Naive B cell (primary cell): ENCODE data around the gene TH. TPM values are rescaled to one million over a fixed set of nuclear protein-coding genes. Genes with fewer than 3 reads are reported as not detected.
A peak's percentile ranks its signal among the peaks of the same experiment; 100 is the strongest.

Source experiments
- ATAC-seq, 2 donors: fragments of 150-1000 bp; cut with Tn5 transposase; 2 replicates each; pipeline ENCODE4 v1.10.0; 2021; ENCODE audit warnings: low read depth in 2 of 2, mild to moderate bottlenecking in 2 of 2, moderate library complexity in 2 of 2
- DNase-seq: peaks from one replicate; pipeline ENCODE4 v3.0.0; 2022
- H3K27ac Mint-ChIP-seq, 6 donors: one replicate each; pipeline ENCODE4 v1.8.0; 2020 to 2022; ENCODE audit warnings: mild to moderate bottlenecking in 6 of 6, mixed read lengths in 6 of 6, moderate library complexity in 5 of 6, inconsistent platforms in 2 of 6
- H3K27me3 Mint-ChIP-seq, 3 donors: one replicate each; pipeline ENCODE4 v1.8.0; 2021 to 2022; ENCODE audit warnings: mixed read lengths in 3 of 3, mild to moderate bottlenecking in 1 of 3
- H3K36me3 Mint-ChIP-seq, 2 donors: one replicate each; pipeline ENCODE4 v1.8.0; 2020 to 2022; ENCODE audit warnings: mixed read lengths in 2 of 2, inconsistent platforms in 1 of 2, mild to moderate bottlenecking in 1 of 2
- H3K4me1 Mint-ChIP-seq, 3 donors: one replicate each; pipeline ENCODE4 v1.8.0; 2020 to 2022; ENCODE audit warnings: mixed read lengths in 3 of 3, inconsistent platforms in 1 of 3, mild to moderate bottlenecking in 1 of 3, moderate library complexity in 1 of 3
- H3K4me3 Mint-ChIP-seq, 8 donors: one replicate each; pipeline ENCODE4 v1.8.0; 2020 to 2022; ENCODE audit warnings: mild to moderate bottlenecking in 8 of 8, mixed read lengths in 8 of 8, moderate library complexity in 8 of 8, inconsistent platforms in 2 of 8
- H3K9me3 Mint-ChIP-seq, 7 donors: one replicate each; pipeline ENCODE4 v1.8.0; 2020 to 2022; ENCODE audit warnings: mixed read lengths in 7 of 7, mild to moderate bottlenecking in 5 of 7, inconsistent platforms in 2 of 7, moderate library complexity in 1 of 7
- polyA plus RNA-seq, 6 donors: library from polyadenylated mRNA; unstranded; fragments of 300-500 nt; fragmentation: Illumina TruSeq; gene quantifications; one replicate each; pipeline ENCODE4 v1.2.3, GENCODE V29; 2021; ENCODE audit warnings: low read depth in 6 of 6

The TH gene
- polyA plus RNA-seq, 6 donors from 2014 or later, result not detected

- no peaks in the 10 kb centered on the region for H3K9me3 Mint-ChIP-seq
- H3K36me3 Mint-ChIP-seq, result no peaks in the 10 kb centered on the region
- H3K27ac Mint-ChIP-seq, result peak overlapping the region in 4 of 6 donors; percentile 5 to 80 (median 56)
- ATAC-seq, result peak; percentile 73 to 82
- H3K4me3 Mint-ChIP-seq, result peak overlapping the region in 6 of 8 donors; percentile 47 to 77 (median 60)
- peaks cover 28 to 53% (median 43%) of the 10 kb centered on the region in 3 donors for H3K27me3 Mint-ChIP-seq
- peaks cover 10 to 19% (median 12%) of the 10 kb centered on the region in 3 donors for H3K4me1 Mint-ChIP-seq
- peak; percentile 71 for DNase-seq
Observed at GRCh38 chr11:2151500-2152257, 19.9 kb downstream of the TH start.

DNA sequence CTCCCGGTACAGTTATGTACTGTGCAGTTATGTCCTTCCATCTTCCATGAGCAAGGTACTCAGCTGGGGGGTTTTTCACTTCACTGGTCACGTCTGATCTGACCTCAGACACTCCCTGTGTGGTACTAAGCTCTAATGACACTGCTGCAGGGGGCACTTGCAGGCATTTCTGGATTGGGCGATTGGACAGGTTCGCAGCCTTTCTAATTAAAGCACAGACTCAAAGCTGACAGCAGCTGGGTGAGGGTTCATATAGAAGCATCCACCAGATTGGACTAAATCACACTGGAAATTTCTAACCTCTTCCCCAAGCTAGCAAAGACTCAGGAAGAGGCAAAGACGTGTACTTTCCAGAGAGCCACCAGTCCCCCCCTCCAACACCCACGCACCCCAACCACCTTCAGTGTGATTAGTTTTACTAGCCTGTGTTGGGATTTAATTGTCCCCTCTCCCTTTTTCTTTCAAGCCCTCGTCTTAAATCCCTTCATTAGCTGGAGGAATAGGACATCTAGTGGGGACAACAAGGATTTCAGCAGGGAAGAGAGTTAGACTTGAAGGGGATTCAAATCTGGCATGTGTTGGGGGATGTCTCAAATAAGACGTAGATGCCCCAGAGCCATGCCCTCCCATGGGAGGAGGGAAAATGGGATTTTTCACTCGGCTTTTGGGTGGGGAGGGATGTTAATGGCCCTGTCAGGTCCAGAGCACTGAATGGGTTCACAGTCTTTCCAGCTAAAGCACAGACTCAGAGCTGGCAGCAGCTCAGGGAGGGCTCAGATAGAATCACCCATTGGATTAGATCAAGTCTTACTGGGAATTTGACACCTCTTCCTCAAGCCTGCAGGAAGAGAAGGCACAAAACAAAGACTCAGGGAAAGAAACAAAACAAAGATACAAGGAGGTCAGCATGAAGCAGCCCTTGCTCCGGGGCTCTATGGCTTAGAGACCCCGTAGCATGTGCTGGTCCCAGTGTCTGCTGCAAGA is 21.5 kb downstream of the TH start:
- ATAC-seq, result no peak
- DNase-seq, result no peak
- H3K27ac Mint-ChIP-seq, result no peak overlapping the region
- H3K36me3 Mint-ChIP-seq, result no peaks in the 10 kb centered on the region
- H3K4me3 Mint-ChIP-seq, result peak overlapping the region in 1 of 8 donors; percentile 3
- H3K9me3 Mint-ChIP-seq, result no peaks in the 10 kb centered on the region
- peaks cover 32 to 68% (median 58%) of the 10 kb centered on the region in 3 donors for H3K27me3 Mint-ChIP-seq
- peaks cover 12 to 19% (median 15%) of the 10 kb centered on the region in 3 donors for H3K4me1 Mint-ChIP-seq

GRCh38 chr11:2149460-2149859 is 22.2 kb downstream of the TH start:
- H3K4me3 Mint-ChIP-seq, result no peak overlapping the region
- no peak for ATAC-seq
- H3K36me3 Mint-ChIP-seq, result no peaks in the 10 kb centered on the region
- peaks cover 14 to 19% (median 15%) of the 10 kb centered on the region in 3 donors for H3K4me1 Mint-ChIP-seq
- H3K27ac Mint-ChIP-seq, result no peak overlapping the region
- no peaks in the 10 kb centered on the region for H3K9me3 Mint-ChIP-seq
- H3K27me3 Mint-ChIP-seq, result peaks cover 36 to 72% (median 65%) of the 10 kb centered on the region in 3 donors
- no peak for DNase-seq

DNA sequence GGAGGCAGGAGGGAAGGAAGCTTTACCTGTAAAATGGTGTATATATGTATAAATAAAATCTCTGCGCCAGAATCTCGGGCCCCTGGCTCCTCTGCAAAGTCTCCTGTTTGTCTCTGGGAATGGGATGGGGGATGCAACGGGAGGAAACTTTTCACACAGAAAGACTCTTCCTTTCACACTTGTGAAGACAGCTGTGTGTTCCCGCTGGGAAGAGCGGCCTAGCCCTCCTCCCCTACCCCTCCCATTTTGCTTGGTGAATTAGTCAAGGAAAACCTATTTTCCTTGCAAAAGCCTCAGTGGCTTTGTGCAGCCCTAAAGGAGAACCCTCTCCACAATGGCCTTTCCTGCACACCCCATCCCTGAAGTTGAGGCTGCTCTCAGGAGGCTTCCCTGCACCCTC is 23.0 kb downstream of the TH start:
- Mint-ChIP-seq H3K9me3 (no peaks in the 10 kb centered on the region), H3K4me3 (no peak overlapping the region), H3K27ac (no peak overlapping the region), H3K4me1 (peaks cover 14 to 19% (median 16%) of the 10 kb centered on the region in 3 donors), H3K36me3 (no peaks in the 10 kb centered on the region), H3K27me3 (peaks cover 38 to 72% (median 66%) of the 10 kb centered on the region in 3 donors)
- no peak for ATAC-seq
- DNase-seq, result no peak

- no peak for ATAC-seq
- Mint-ChIP-seq H3K9me3 (no peaks in the 10 kb centered on the region), H3K27me3 (peaks cover 48 to 84% (median 78%) of the 10 kb centered on the region in 3 donors), H3K36me3 (no peaks in the 10 kb centered on the region), H3K27ac (peak overlapping the region in 1 of 6 donors; percentile 74), H3K4me1 (peaks cover 22 to 26% (median 25%) of the 10 kb centered on the region in 3 donors), H3K4me3 (no peak overlapping the region)
- DNase-seq, result no peak
Observed at GRCh38 chr11:2147391-2147790, 24.2 kb downstream of the TH start.

- no peak for ATAC-seq
- Mint-ChIP-seq H3K4me3 (no peak overlapping the region), H3K4me1 (peaks cover 12 to 19% (median 18%) of the 10 kb centered on the region in 3 donors), H3K36me3 (no peaks in the 10 kb centered on the region), H3K27me3 (peaks cover 54 to 91% (median 87%) of the 10 kb centered on the region in 3 donors), H3K9me3 (no peaks in the 10 kb centered on the region), H3K27ac (no peak overlapping the region)
- no peak for DNase-seq
Observed at GRCh38 chr11:2146051-2146450, 25.6 kb downstream of the TH start.

DNA sequence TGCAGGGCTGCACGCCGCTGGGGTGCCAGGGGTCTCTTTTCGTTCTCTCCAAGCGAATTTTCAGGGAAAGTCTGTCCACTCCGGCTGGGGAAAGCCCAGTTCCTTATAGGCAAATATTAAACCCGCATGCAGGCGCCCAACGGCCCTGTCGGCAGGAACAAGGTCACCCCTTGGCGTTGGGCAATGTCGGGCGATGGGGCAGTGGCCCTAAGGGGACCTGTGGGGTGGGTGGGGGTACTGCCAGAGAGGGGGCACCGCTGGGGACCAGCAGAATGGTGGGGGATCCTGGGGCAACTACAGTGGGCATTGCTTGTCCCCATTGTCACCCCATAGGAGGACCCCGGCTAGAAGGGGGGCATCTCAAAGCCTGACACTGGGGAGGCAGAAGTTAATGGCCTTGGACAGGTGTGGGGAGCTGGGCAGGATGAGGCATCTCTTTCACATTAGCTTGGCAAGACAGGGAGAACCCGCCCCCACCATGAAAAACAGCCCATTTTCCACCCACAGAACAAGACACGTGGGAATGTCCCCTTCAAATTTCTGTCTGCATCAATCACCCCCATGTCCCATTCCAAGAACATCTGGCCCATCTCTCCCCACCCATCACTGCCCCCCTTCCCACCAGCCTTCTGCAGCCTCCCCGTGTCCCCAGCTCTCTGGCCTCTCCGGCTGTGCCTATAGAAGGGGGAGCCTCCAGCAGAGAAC is 26.9 kb downstream of the TH start:
- ATAC-seq, result no peak
- H3K9me3 Mint-ChIP-seq, result no peaks in the 10 kb centered on the region
- H3K27ac Mint-ChIP-seq, result peak overlapping the region in 1 of 6 donors; percentile 94
- no peak for DNase-seq
- H3K27me3 Mint-ChIP-seq, result peaks cover 41 to 81% (median 76%) of the 10 kb centered on the region in 3 donors
- H3K4me1 Mint-ChIP-seq, result peaks cover 12 to 19% (median 12%) of the 10 kb centered on the region in 3 donors
- no peaks in the 10 kb centered on the region for H3K36me3 Mint-ChIP-seq
- H3K4me3 Mint-ChIP-seq, result peak overlapping the region in 5 of 8 donors; percentile 6 to 62 (median 26)

GRCh38 chr11:2143799-2144543 is 27.6 kb downstream of the TH start:
- ATAC-seq, result peak in 1 of 2 donors; percentile 34
- Mint-ChIP-seq H3K27ac (peak overlapping the region in 2 of 6 donors; percentile 50 to 54), H3K4me3 (peak overlapping the region in 6 of 8 donors; percentile 15 to 63 (median 44)), H3K27me3 (peaks cover 41 to 75% (median 72%) of the 10 kb centered on the region in 3 donors), H3K4me1 (peaks cover 12 to 19% (median 12%) of the 10 kb centered on the region in 3 donors), H3K36me3 (no peaks in the 10 kb centered on the region), H3K9me3 (no peaks in the 10 kb centered on the region)
- DNase-seq, result no peak

GRCh38 chr11:2143477-2143798 is 28.2 kb downstream of the TH start:
- Mint-ChIP-seq H3K4me1 (peaks cover 12 to 19% (median 14%) of the 10 kb centered on the region in 3 donors), H3K27me3 (peaks cover 39 to 72% (median 70%) of the 10 kb centered on the region in 3 donors), H3K27ac (peak overlapping the region in 2 of 6 donors; percentile 50 to 54), H3K36me3 (no peaks in the 10 kb centered on the region), H3K4me3 (peak overlapping the region in 5 of 8 donors; percentile 15 to 63 (median 36)), H3K9me3 (no peaks in the 10 kb centered on the region)
- ATAC-seq, result no peak
- DNase-seq, result no peak

GRCh38 chr11:2142762-2143202 is 28.8 kb downstream of the TH start:
- DNase-seq (no peak), ATAC-seq (peak; percentile 15 to 24)
- Mint-ChIP-seq H3K36me3 (no peaks in the 10 kb centered on the region), H3K4me3 (peak overlapping the region in 5 of 8 donors; percentile 1 to 51 (median 22)), H3K27ac (peak overlapping the region in 4 of 6 donors; percentile 11 to 50 (median 30)), H3K27me3 (peaks cover 36 to 69% (median 68%) of the 10 kb centered on the region in 3 donors), H3K9me3 (no peaks in the 10 kb centered on the region), H3K4me1 (peaks cover 12 to 21% (median 17%) of the 10 kb centered on the region in 3 donors)

GRCh38 chr11:2142300-2142759 is 29.3 kb downstream of the TH start:
- no peaks in the 10 kb centered on the region for H3K36me3 Mint-ChIP-seq
- H3K4me1 Mint-ChIP-seq, result peaks cover 16 to 25% (median 21%) of the 10 kb centered on the region in 3 donors
- H3K27ac Mint-ChIP-seq, result peak overlapping the region in 1 of 6 donors; percentile 36
- H3K9me3 Mint-ChIP-seq, result no peaks in the 10 kb centered on the region
- peaks cover 36 to 71% (median 70%) of the 10 kb centered on the region in 3 donors for H3K27me3 Mint-ChIP-seq
- DNase-seq, result no peak
- ATAC-seq, result no peak
- peak overlapping the region in 2 of 8 donors; percentile 4 to 24 for H3K4me3 Mint-ChIP-seq
